Esophagus squamous epithelium (tissue), 4 donors: ENCODE measurements around the gene PDZK1.

Experiments used
- CTCF ChIP-seq, 6 experiments: fragments of 450-650 bp in 4 of 6; fragments of 200-600 bp in 2 of 6; sonication (generic) in 2 of 6; IDR thresholded peaks; one replicate each; pipeline ENCODE4 v1.5.1; 2016 to 2019; ENCODE audit warnings: antibody characterized with exemption in 6 of 6, mild to moderate bottlenecking in 4 of 6, moderate library complexity in 4 of 6
- POLR2A ChIP-seq, 4 donors: fragments of 450-650 bp; IDR thresholded peaks; one replicate each; pipeline ENCODE4 v1.6.1; 2017; ENCODE audit warnings: antibody characterized with exemption in 4 of 4, mild to moderate bottlenecking in 4 of 4, moderate library complexity in 3 of 4

- TF ChIP-seq CTCF (IDR thresholded peaks at IDR 0.05), result no peak
- TF ChIP-seq POLR2A (IDR thresholded peaks at IDR 0.05), result no peak
Measured at GRCh38 chr1:145688328-145688727, 18.8 kb downstream of the PDZK1 start.
